Midbrain (tissue), 1 donor: ENCODE data around the gene TOGARAM1.
A peak's percentile ranks its signal among the peaks of the same experiment; 100 is the strongest.

Source experiments
- DNase-seq: peaks from one replicate; lab custom pipeline; 2025; lab: John Stamatoyannopoulos, UW

Gene TOGARAM1, protein sequence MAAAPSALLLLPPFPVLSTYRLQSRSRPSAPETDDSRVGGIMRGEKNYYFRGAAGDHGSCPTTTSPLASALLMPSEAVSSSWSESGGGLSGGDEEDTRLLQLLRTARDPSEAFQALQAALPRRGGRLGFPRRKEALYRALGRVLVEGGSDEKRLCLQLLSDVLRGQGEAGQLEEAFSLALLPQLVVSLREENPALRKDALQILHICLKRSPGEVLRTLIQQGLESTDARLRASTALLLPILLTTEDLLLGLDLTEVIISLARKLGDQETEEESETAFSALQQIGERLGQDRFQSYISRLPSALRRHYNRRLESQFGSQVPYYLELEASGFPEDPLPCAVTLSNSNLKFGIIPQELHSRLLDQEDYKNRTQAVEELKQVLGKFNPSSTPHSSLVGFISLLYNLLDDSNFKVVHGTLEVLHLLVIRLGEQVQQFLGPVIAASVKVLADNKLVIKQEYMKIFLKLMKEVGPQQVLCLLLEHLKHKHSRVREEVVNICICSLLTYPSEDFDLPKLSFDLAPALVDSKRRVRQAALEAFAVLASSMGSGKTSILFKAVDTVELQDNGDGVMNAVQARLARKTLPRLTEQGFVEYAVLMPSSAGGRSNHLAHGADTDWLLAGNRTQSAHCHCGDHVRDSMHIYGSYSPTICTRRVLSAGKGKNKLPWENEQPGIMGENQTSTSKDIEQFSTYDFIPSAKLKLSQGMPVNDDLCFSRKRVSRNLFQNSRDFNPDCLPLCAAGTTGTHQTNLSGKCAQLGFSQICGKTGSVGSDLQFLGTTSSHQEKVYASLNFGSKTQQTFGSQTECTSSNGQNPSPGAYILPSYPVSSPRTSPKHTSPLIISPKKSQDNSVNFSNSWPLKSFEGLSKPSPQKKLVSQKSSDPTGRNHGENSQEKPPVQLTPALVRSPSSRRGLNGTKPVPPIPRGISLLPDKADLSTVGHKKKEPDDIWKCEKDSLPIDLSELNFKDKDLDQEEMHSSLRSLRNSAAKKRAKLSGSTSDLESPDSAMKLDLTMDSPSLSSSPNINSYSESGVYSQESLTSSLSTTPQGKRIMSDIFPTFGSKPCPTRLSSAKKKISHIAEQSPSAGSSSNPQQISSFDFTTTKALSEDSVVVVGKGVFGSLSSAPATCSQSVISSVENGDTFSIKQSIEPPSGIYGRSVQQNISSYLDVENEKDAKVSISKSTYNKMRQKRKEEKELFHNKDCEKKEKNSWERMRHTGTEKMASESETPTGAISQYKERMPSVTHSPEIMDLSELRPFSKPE (N-terminal part only)

DNA sequence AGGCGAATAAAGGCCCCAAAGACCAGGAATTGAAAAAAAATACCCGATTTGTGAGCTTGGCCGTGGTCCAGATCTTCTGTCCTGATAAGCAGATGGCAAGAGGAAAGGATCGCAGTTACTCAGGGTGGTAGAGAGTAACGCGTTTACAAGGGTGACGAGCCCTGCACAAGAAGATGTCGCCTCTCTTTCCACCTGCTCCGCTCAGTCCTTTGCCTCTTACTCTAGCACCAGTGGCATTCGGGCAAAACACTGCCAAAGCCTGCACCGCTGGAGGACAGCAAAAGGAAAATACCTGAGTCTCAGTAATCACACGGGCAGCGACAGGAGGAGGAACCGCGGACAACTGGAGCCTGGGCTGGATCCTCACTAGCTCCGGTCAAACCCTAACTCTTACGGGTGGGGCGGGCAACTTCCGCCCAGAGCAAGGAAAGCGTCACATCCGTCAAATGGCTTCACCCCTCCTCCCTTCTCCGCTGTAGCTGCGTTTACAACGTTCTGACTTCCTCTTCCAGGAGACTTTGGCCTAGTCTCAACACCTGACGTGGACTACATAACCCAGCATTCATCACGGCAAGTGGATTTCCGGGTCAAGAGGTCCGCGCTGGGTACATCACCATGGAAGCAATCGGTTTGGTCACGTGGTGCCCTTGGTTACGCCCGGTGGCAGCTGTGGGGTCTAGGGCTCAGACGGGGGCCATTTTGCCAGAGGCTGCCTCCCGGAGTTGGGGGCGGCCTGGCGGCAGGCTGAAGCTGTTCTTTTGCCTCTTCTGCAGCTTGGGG, at the start of gene TOGARAM1, which contains the start of gene KLHL28:
TSS of gene TOGARAM1 (plus strand) at position 637 of the 780 bp plus-strand sequence. CDS start 232 bp downstream, outside the sequence.
TSS of gene KLHL28 (minus strand) at position 394 of the 780 bp plus-strand sequence. CDS start 16,019 bp downstream, outside the sequence.
- DNase-seq, result peak; percentile 100

DNA sequence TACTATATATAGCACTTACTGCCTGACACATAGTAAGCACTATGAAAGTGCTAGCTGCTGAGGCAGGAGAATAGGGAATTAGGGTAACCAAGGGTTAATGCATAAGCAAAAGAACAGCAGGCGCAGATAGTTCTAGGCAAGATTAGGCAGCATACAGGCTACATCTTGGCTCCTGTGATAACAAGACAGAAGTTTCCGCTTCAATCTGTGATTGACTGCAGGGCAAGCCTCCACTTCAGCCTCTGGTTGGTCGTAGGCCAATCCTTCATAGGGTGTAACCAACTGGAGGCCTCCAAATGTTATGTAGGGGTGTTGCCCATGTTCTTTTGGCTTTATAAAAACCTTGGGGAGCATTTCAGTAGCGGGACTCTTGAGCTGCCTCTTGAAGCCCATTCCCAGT, 47.1 kb upstream of the TOGARAM1 start:
- no peak for DNase-seq

DNA sequence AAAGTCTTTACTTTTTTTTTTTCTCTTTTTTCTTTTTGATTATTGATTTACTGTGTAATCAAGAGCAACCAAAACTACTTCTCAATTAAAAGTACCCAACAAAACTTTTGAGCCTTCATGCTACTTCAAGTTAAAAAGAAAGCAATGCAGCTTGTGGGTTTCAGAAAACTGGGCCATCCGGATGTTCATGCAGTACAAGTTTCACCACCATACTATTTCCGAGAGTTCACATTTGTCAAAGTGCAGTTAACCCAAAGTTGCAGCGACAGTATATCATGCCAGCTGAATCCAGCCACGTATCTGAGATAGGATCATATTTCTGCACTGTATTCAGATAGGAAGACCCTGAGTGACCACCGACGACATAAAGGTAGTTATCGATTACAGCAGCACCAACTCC, 33.2 kb upstream of the TOGARAM1 start:
- no peak for DNase-seq

DNA sequence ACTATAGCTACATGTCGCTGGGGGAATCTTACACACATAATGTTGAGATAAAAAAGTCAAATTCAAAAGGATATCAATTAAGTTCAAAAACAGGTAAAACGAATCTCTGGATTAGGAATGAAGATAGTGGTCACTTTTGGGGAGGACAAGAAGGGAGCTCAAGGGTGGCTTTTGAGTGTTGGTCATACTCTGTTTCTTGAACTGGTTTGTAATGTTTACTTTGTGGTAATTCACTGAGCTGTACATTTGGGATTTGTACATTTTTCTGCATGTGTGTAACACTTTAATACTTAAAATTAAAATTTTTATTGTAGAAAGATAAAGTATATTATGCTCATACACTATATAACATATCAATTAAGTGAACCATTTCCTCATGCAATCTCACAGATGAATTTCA, 26.8 kb upstream of the TOGARAM1 start:
- no peak for DNase-seq

DNA sequence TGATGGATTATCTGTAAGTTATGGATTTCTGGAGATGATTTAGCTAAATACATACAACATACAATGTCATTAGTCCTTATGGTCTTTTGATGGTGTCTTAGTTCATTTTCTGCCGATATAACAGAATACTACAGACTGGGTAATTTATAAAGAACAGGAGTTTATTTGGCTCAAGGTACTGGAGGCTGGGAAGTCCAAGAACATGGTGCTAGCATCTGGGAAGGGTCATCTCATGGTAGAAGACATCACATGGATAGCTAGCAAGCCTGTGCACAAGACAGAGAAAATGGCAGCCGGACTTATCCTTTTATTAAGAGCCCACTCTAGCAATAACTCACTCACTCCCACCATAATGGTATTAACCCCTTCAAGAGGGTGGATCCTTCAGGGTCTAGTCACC, 24.4 kb upstream of the TOGARAM1 start:
- DNase-seq, result no peak

DNA sequence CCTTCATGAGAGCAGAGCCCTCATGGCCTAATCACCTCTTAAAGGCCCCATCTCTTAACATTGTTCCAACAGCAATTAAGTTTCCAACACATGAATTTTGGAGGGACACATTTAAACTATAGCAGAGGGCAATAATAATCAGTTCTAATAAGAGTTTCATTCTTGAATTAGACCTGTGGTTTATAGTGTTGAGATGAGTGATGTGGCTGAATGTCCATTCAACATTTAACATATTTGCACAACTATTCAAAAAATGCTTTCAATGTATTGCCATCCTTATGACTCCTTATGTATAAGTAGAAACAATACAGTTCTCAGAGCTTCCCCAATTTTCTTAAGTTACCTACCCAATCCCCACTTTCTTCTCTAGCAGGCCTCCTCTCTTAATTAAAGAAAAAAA, 21.8 kb upstream of the TOGARAM1 start:
- no peak for DNase-seq

DNA sequence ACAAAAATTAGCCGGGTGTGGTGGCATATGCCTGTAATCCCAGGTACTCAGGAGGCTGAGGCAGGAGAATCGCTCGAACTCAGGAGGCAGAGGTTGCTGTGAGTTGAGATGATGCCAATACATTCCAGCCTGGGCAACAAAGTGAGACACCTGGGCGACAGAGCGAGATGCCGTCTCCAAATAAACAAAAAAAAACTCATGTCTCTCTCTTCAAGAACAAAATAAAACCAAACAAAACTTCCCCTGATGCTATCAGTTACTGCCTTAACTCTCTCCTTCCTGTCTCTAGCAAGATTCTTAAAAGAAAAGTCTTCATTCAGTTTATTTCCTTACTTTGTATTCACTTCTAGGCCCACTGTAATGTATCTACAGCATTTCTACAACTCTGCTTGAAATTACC, 21.0 kb upstream of the TOGARAM1 start:
- DNase-seq, result no peak

DNA sequence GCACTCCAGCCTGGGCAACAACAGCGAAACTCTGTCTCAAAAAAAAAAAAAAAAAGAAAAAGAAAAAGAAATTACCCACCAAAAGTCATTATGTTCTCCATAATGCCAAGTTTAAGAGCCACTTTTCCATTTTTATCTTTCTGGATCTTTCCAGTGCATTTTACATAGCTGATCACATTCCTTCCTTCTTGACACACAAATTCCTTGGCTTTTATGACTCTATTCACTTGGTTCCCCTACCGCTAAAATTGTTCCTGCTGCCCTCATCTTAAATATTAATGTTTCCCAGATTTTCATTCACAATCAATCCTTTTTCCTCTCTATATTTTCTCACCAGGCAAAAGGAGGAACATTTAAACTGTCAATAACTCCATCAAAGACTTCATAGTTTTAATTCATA, 20.4 kb upstream of the TOGARAM1 start:
- no peak for DNase-seq

DNA sequence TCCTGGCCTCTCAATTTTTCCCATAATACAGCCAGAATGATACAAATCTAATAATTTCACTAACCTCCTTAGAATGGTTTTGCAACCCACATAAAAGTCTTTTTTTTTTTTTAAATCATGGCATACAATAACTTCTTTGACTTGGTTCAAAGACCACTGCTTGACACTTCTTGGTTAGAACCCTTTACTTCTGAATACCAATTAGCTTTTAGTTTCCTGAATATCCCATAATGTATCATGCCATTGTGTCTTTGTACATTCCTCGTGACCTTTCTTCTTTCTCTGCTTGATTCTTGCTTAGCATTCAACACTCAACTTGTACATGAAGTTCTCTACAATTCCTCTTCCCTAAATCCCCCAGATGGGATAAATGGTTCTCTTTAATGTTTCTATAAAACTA, 19.6 kb upstream of the TOGARAM1 start:
- no peak for DNase-seq

DNA sequence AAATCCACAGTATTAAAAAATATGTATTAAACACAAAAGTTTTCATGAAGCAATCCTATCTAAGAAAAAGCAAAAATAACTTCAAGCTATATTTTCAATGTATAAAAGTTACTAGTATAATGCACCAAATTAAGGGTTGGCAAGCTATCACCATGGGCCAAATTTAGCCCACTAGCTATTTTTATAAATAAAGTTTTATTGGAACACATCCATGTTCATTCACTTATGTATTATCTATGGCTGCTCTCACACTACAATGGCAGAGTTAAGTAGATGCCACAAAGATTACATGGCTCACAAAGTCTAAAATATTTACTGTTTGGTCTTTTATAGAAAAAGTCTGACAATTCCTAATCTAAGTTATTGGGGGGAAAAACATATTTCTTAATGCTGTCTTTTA, 17.9 kb upstream of the TOGARAM1 start:
- no peak for DNase-seq

DNA sequence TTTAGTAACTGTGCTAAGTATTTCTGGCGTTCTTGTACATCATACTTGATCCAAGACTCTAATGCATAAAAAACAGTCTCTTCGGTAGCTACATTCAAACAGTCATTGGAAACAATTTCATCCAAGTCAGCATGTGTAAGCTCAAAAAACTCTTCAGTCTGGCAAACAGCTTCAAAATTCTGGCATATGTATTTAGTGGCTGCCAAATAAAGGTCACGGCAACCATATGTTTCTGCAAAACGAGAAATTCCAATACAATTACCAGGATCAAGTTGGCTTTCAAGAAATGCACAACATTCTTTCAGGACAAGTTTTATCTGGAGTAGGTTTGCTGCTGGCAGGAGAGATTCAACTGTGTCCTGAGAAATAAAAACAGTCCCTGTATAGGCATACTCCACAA, 16.7 kb upstream of the TOGARAM1 start:
- DNase-seq, result no peak

DNA sequence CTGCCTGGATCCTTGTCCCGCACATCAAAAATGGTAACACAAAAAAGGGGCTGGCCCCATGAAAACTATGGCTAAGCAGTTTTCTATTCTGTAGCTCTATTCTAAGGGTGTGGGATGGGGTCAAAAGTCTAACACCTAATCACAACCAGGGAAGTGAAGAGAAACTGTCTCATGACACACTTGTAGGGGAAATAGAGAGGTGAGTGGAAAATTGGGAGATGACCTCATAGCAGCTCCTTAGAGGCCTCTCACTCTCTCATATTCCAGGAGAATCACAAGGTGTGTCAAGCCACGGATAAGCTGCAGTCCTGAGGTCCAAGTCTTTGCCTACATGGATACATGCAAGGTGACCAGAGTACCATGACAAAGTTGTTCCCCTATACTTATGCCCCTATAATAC, 10.9 kb upstream of the TOGARAM1 start:
- no peak for DNase-seq

DNA sequence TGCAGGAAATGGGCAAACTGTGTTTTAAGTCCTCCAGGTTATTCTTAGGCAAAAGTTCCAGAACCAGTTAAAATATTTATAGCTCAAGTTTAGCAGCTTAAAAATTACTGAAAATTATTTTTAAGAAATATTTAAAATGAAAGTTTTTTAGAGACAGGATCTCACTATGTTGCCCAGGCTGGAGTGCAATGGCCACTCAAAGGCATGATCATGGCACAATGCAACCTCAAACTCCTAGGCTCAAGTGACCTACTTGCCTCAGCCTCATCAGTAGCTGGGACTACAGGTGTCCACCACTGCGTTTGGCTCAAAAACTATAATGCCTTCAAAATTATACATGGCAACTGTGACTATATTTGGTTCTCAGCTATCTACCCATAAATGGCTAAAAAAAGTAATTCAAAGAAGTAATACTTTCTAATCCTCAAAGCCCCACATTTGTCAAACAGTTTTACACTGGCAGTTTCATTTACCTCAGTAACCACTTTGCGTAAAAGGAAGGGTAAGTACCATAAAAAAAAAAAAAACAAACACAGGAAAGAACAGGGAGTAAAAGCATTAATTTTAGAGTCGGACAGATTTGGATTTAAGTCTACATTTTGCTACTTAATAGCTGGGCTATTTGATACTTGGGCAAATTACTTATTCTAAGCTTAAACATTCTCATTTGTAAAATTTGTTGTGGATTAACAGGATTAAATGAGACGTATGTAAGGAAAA, 9.4 kb upstream of the TOGARAM1 start:
- no peak for DNase-seq

DNA sequence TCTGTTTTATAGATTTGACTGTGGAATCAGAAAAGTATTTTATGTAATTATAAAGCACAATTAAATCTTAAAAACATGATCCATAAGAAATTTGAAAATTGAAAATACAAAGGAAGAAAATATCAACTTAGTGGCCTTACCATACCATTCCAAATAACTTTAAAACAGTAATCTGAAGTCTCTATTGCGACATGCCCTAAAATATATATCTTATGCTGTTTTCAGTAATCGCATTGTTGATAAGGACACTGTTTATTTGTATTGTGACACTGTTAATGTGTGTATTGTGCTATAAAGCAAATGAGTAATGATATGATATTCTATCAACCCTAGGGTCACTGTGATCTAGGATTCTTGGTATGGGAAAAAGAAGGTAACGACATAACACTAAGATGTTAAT, 7.2 kb upstream of the TOGARAM1 start:
- DNase-seq, result no peak

DNA sequence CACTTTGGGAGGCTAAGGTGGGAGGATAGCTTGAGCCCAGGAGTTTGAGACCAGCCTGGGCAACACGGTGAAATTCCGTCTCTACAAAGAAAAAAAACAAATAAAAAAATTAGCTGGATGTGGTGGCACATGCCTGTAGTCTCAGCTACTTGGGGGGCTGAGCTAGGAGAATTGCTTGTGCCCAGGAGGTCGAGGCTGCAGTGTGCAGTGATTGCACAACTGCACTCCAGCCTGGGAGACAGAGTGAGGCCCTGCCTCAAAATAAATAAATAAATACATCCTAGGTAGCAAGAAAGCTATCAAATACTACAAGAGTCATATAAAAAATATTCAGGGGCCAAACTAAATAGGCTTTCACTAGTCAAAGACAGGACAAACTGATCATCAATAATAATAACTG, 6.5 kb upstream of the TOGARAM1 start:
- DNase-seq, result no peak

DNA sequence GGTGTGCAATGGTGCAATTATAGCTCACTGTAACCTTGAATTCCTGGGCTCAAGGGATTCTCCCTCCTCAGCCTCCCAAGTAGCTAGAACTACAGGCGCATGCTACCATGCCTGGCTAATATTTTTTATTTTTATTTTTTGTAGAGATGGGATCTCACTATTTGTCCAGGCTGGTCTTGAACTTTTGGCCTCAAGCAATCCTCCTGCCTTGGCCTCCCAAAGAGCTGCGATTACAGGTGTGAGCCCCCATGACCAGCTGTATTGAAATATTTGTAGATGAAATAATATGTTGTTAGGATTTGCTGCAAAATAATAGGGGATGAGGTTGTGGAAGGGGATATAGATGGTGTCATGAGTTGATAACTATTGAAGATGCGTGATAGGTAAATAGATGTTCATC, 5.1 kb upstream of the TOGARAM1 start:
- DNase-seq, result no peak

DNA sequence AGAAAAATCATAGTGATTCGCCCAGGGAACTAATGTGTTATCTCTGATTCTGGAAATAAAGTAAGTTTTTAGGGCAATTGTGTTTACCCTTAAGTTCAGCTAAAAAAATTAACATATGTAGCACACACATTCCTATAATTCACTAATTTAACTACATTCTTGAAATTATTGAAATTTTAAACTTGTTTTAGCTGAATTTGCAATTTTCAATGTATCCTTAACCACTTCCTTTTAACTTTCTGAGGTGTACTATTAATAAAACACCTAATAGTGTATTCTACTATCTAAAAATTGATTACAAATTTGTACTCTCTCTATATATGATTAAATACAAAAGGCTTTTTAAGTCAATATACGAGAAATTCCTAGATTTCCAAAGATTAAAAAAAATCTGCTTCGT, 2.5 kb upstream of the TOGARAM1 start:
- no peak for DNase-seq

DNA sequence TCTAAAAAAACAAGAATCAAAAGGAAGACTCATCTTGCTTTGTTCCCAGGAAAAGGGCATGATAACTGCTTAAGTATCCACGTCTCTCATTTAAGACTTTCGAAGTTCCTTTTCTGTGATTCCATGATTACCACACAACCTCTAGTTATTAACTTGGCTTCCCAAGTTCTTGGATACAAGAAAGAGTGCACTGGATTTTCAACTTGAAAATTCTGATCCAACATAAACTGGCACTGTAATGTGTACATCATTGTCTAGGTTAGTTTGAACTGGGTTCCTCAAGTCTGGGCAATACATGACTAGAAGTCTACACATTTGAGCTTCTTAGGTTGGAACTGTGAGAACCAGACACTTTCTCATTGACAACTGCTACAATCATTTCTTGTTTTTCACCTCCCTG, 1.8 kb upstream of the TOGARAM1 start:
- DNase-seq, result no peak

DNA sequence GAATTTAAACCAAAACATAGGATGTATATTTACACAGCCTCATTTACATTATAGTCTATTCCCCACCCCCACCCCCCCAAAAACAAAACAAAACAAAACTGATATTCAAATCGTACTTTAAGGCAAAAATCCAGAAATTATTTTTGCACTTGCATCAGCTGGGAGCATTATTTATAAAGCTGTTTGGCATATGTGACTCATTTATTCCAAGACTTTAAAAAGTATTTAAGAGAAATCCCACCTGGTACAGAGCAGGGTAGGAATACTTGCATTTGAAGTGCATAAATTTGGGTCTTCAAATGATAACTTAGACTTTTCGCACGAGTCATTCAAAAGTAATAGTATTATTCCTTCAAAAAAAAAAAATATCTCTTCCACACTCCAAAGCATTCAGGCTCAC, 1.3 kb upstream of the TOGARAM1 start:
- DNase-seq, result no peak

DNA sequence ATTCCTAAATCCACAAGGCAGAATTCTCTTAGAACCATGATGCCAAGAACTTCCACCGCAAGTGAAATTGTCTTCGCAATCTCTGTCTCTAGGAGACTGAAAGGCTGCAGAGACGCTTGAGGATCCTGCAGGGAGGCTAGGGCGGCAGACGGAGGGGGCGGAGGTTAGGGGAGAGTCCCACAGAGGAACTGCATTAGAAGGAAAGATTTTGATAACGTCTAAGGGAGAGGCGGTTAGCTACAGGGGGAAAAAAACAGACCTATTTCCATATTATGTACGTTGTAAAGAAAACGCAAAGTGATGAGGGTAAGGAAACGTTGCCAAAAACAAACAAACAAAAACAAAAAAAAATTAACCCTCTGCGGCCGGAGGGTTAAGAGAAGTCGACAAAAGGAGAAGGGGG, 838 bp upstream of the TOGARAM1 start:
- peak; percentile 57 for DNase-seq
